GM12873 (cell line): Measurements from ENCODE around the gene BTN1A1.

Experiments used
- TF ChIP-seq, protein P1 (sequence below): IDR thresholded peaks from 2 replicates; pipeline ENCODE4 v1.5.1; 2012; ENCODE audit warnings: low read depth, mild to moderate bottlenecking, moderate library complexity, low read length, control low read depth; ENCODE audit not compliant: insufficient read depth; ENCODE audit errors: missing control alignments

BTN1A1 gene

DNA sequence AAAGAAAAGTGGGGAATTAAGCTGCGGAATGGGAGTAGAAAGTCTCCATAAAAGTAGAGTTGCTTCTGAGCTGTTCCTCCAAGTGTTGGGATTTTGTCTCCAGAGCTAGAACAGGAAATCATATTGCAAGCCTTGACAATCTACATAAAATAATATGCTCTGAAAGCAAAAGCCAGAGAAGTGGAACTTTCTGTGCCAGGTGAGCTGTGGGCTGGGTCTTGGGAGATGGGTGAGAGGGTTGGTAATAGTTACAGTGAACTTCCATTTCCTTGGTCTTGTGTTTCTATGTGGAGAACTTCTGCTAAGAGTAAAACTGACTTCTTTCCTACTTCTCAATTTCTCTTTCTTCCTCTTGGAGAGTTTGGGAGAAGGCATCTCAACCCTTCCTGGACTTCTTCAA lies 31.8 kb downstream of the BTN1A1 start:
- TF ChIP-seq, protein P1, sequence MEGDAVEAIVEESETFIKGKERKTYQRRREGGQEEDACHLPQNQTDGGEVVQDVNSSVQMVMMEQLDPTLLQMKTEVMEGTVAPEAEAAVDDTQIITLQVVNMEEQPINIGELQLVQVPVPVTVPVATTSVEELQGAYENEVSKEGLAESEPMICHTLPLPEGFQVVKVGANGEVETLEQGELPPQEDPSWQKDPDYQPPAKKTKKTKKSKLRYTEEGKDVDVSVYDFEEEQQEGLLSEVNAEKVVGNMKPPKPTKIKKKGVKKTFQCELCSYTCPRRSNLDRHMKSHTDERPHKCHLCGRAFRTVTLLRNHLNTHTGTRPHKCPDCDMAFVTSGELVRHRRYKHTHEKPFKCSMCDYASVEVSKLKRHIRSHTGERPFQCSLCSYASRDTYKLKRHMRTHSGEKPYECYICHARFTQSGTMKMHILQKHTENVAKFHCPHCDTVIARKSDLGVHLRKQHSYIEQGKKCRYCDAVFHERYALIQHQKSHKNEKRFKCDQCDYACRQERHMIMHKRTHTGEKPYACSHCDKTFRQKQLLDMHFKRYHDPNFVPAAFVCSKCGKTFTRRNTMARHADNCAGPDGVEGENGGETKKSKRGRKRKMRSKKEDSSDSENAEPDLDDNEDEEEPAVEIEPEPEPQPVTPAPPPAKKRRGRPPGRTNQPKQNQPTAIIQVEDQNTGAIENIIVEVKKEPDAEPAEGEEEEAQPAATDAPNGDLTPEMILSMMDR: no peak

DNA sequence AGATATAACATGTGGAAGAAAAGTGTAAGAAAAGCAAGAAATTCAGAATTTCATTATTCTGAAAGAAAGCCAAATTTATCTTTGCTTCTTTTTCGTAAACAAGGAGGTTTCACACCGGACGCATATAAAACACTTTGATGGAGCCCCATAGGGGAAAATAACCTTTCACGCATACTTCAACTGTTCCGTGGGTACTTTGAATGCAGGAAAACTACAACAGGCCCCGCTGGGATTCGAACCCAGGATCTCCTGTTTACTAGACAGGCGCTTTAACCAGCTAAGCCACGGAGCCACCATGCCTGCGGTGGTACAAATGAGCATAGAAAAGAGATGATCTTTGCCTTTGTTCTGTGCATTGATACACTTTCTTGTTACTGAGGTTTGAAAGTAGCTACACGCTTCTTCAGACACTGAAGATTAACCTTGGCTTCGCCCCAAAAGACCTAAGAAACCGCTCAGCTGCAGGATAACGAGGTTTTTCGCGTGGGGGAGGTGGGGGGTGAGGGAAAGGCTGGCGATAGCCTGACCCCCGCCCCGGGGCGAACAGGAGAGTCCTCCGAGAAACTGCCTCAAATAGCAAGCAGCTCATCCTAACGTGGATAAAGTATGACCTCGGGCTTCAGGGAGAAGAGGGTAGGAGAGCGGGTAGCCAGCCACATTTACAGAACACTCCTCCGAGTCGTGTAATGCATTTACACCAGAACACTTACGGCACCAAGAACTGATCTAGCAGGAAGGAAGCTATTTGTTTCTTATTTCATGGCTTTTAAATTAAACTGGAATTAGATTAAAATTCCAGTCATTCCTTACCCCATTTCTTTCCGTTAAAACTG lies 32.8 kb downstream of the BTN1A1 start:
- TF ChIP-seq, protein P1: no peak

DNA sequence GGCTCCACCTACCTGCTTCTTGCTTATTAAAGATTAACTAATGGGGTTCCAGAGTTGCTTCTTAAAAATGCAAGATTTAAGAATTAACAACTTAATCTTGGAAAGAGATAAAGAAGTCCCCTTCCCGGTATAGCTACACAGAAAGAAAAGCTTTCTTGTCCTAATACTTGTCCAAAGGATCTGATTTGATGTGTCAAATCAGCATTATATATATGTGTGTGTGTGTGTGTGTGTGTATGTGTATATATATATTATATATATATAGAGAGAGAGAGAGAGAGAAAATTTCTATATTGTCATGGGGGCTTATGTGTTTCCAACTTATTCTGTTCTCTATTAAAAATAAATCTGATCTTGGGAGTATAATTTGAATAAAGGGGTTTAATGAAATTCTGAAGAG lies 33.4 kb downstream of the BTN1A1 start:
- TF ChIP-seq, protein P1: no peak

DNA sequence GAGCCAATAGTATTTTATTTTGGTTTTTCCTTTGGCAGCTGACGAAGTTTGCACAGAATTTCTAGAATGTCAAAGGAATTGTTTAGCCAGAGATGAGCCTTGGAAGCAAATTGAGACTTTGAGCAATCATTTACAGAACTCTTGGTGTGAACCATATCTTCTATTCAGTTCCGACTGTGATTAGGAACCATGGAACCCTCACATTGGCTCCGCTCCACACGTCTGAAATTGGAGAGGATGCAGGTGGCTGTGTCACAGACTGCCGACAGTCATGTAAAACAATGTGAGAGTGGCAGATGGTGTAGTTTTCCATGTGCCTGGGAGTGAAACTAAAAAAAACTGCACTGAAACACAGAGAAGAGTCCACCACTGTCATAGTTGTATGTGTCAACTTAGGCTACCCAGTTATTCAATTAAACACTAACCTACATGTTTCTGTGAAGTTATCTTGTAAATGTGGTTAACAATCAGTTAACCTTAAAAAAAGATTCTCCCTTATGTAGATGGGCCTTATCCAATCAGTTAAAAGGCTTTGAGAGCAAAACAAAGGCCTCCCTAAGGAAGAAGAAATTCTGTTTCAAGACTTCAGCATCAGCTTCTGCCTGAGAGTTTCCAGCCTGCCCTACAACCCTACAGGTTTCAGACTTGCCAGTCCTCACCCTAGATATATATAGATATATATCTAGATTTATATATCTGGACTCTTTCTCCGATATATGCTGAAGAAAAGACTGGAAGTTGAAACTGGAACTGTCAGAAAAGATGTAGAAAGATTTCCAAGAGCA lies 34.8 kb downstream of the BTN1A1 start:
- TF ChIP-seq, protein P1: no peak

DNA sequence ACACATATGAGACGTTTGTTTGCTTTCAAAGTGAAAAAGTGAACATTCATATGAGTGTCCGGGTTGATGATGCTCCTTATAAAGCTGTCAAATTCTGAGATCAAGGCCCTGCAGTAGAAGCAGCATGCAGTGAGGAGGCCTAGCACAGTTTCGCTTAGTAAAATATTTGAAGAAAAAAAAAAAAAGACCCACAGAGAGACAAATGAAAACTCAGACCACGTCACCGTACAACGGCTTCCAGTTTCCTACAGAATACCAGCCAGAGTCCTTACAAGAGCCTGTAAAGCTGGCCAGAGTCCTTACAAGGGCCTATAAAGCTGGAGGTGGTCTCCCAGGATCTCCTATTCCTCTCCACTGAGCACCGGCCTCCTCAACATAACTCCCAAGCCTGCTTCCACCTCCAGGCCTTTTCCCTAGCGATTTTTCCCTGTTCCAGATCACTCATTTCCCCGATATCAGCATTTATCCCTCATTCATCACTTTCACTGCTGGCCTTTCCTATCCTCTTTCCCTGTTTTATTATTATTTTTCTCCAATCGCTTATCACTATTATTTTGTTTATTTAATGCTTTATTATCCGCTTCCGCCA lies 36.6 kb downstream of the BTN1A1 start:
- TF ChIP-seq, protein P1: no peak

DNA sequence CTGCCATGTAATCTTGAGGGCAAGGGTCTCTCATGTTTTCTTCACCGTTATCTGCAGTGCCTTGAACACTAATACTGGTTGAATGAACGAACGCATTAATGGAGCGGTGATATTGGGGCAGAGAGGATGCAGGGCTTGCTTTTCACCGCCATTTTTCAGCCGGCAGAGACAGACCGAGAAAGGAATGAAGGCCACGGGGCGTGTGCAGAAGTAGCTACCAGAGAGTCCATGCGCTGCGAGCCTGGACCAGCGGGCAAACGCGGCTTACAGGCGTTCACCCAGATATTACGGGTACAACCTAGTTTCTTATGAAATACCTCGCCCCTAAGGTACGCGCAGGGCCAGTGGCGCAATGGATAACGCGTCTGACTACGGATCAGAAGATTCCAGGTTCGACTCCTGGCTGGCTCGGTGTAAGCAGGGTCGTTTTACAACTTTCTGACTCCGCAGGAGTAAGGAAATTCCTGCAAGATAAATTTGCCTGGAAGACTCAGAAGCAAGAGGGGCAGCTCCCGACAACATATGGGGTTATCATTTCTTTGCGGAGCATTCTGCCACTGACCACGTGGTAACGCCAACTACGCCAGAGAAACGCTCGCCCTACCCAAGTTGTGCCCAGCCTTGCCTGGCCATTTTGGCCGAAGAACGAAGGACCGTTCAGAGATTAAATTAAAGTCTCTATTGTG lies 37.2 kb downstream of the BTN1A1 start:
- TF ChIP-seq, protein P1: no peak
